COLO668 (cell line): ENCODE results near the gene CD28.
"Not testable (repeated sequence)": the region's sequence is repeated elsewhere in the genome, so short reads cannot be mapped to it uniquely, and the experiment has no call there.

Experiments
- DNase-seq: peaks from one replicate; lab custom pipeline; 2025; ENCODE audit not compliant: unreplicated experiment; lab: John Stamatoyannopoulos, UW

Gene CD28

DNA sequence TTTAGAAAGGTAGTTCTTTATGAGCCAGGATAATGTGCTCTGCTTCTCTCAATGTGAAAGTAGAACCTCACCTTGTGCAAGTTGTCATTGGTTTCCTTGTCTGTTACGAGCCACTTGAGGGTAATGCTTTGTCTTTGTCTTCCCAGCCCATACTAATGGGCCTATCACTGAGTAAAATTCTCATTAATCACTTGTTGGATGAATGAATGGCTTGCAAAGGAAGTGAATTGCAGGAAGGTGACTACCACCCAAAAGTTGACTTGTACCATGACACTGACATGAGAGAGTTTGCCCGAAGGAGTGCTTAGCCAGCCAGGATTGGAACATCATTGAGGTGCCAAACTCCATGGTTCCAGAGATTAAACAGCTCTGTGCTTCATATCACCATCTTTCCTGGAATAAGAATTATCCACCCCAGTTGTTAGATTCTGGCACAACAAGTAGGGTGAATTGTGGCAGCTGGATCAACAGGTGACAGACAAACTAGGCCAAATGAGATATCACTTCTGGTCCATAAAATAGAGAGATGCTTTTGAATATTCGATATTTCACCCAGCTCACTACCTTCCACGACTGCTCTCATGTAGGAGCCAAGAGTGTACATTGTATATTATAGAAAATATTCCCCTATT is 20.5 kb upstream of the CD28 start:
- DNase-seq, result no peak

DNA sequence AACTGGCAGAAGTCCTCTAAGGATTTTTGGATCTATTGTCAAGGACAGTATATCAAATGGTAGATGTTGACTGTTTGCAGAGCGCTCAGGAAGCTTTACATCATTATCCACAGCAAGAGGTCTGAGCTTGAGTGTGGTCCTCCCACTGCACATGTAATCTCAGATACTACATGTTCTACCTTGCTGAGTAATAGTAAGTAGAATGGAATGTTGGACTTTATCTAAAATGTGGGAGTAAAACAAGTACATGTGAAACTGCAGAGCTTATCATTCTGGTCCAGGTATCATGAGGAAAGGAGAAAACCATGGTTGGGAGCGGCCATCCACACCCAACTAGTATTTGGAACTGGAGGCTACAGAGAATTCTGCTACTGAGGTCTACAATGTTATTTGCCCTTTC is 19.3 kb upstream of the CD28 start:
- no peak for DNase-seq

DNA sequence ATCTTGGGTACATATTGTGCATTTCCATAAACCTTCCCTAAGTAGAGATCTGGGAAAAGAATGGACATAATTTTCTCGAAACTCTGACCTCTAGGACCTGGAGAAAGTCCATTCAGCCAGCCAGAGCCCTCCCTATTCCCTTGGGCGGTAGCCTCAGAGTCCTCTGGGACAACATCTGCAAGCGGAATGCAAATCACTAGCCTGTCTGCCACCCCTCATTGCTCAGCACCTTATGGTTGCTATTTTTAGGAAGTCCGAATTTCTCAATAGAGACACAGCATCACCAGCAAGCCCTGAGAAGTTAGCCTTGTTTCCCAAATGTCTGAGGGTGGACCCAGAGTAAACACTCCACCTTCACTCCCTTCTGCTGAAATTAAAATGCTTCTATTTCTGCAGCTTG is 17.6 kb upstream of the CD28 start:
- DNase-seq, result no peak

DNA sequence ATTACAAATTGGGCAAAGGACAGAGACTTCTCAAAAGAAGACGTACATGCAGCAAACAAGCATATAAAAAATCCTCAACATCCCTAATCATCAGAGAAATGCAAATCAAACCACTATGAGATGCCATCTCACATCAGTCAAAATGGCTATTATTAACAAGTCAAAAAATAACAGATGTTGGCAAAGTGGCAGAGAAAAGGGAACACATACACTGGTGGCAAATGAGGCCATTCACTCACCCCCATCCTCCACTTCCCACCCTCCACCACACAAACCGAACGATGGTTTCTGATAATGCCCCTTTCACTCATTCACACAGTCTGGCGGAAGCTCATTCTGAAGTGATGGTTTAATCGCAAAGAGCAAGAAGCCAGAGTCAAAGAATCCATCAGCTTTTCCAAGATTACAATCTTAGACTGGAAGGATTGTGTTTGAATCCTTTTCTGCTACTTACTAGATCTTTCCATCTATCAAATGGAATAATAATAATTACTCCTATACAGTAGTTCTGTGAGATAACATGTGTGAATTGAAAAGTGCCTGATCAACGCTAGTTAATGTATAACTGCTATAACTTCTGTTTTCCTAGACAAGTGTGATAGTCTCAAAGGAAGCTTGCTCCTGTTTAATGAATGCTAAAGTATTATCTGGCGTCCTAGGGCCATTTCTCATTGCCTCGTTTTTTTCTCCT is 16.9 kb upstream of the CD28 start:
- DNase-seq, result no peak

DNA sequence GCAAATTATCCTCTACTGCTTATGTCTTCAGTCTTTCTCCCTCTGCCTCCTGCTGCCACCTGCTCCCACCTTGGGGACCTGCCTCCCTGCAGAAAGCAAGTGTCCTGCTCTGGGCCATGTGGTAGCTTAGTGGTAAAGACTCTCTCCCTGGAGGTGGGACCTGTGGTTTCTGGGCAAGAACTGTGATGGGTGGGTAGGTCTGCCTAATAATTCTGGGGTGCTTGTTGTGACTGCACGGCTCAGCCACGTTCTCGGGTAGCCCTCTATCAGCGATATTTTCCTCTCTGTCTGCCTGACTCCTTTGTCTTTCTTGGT is 16.4 kb upstream of the CD28 start:
- DNase-seq, result no peak

DNA sequence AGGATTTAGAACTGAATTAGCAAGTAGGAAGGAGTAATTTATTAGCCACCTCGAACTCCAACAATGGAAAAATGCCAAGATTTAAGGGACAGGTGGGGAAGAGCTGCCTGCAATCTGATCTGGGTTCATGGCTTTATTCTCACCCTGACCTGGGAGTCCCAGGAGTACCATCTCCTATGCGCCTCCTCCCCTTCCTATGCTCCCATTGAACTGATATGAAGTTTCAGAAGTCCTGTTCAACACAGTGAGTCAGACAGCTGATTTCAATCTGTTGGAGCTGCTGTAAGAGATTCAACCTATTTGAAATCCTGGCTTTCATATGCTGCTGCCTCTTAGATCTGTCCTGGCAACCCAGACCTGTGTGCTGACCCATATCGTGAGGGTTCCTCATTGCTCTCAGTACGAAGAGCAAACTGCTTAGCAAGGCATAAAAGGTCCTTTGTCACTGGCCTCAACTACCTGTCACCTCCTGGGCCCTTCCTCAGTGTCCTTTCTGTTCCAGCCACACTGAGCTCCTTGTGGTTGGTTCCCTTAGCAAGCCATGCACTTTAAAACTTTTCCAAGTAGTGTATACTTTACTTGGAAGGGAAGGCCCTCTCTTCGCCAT is 15.9 kb upstream of the CD28 start:
- DNase-seq, result no peak

DNA sequence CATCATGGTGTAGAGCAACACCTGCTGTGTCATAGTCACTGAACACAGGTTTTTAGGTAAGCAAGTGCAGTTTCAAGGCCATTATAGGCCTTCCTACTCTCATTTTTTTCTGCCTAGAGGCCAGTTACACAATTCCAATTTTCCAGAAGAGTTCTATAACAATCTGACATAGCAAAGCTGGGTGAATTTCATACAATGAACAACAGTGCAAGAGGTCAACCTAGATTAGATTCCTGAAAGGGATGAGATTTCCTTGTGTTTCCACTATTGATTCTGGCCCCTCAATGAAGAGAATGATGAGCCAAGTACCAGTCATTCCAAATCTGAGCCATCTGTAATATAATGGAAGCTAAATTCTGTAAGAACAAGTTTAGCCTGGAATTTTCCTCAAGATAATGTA is 15.3 kb upstream of the CD28 start:
- no peak for DNase-seq

DNA sequence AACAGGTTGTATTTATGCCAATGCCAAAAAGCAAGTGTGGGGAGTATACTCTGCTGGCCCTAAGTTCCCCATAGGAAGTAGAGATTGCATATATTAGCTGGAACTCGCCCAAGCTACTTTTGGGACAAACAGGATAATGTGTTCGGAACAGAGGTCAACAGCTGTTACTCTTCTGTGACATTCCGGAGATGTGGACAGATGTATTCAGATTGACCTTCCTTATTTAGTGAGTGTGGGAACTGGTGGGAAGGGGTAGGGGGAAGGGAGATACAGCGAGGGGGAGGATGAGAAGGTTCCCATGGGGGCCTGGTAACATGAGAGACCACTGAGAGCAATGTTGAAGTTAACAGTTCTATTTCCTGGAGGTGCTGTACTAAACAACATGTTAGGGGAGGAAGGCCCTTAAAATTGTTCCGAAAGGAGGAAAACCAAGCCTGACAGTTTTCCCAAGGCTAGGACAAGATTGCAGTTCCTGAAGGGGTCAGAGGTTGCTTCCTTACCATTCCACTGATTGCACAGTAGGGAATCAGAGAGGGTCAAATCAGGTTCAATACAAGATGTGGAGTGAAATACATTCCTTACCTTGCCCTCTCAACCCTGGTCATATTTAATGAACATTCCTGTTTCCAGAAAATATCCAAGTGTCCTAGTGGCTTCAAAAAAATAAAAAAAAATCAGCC is 14.3 kb upstream of the CD28 start:
- no peak for DNase-seq

DNA sequence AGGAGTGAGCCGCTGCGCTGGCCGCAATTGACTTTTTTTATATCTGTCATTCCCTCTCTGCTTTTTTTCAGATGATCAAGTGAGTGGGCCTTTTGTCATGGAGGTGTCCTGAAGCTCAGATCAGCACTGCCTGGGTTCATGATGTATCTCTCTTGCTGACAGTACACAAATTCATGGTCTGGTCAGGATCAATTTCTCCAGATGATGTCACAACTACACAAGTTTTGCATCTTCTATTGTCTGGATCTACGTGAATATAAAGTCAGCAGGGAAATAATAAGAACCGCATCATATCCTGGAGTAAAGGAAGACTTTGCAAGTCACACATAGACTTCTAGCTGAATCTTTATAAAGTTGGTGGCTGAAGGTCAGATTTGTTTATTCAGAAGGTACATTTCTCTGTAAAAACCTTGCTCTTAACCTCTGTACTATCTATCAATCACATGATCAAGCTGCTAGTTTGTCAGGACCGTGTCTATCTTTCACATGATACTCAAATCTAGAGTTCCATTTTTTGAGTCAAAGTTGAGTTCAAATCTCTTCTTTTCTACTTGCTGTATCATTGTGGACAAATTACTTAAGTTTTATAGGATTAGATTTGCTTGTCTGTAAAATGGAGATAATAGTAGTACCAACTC is 13.1 kb upstream of the CD28 start:
- DNase-seq, result no peak

DNA sequence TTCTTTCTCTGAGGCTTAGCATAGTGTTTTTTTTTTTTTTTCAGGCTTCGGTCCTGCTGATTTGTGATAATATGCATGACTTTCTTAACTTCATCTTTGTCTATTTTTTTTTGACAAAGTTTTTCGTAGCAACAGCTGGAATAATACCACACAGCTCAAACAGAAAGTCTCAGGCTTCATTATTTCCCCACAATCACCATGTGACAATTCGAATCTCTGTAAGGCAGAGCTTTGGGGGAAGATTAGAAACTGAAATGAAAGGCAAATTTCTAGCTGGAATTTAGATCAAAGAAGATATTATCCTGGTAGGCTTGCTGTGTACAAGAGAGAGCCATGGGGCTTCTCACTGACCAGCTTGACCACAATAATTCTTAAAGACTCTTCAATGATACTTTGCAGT is 12.2 kb upstream of the CD28 start:
- DNase-seq, result no peak

DNA sequence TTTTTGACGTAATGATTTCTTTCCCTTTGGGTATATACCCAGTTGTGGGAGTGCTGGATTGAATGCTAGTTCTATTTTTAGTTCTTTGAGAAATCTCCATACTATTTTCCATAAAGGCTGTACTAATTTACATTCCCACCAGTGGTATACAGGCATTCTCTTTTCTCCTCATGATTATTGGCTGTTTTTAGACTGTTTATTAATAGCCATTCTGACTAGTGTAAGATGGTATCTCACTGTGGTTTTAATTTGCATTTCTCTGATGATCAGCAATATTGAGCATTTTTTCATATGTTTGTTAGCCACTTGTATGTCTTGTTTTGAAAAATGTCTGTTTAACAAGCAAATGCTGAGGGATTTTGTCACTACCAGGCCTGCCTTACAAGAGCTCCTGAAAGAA is 9.2 kb upstream of the CD28 start:
- DNase-seq, result no peak

DNA sequence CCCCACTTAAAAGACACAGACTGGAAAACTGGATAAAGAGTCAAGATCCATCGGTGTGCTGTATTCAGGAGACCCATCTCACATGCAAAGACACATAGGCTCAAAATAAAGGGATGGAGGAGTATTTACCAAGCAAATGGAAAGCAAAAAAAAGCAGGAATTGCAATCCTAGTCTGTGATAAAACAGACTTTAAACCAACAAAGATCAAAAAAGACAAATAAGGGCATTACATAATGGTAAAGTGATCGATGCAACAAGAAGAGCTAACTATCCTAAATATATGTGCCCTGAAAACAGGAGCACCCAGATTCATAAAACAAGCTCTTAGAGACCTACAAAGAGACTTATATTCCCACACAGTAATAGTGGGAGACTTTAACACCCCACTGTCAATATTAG is 8.7 kb upstream of the CD28 start:
- DNase-seq, result not testable (repeated sequence)

DNA sequence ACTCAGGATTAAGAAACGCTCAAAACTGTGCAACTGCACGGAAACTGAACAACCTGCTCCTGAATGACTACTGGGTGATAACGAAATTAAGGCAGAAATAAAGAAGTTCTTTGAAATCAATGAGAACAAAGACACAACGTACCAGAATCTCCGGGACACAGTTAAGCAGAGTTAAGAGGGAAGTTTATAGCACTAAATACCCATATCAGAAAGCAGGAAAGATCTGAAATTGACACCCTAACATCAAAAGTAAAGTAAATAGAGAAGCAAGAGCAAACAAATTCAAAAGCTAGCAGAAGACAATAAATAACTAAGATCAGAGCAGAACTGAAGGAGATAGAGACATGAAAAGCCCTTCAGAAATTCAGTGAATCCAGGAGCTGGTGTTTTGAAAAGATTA is 8.0 kb upstream of the CD28 start:
- DNase-seq, result not testable (repeated sequence)

DNA sequence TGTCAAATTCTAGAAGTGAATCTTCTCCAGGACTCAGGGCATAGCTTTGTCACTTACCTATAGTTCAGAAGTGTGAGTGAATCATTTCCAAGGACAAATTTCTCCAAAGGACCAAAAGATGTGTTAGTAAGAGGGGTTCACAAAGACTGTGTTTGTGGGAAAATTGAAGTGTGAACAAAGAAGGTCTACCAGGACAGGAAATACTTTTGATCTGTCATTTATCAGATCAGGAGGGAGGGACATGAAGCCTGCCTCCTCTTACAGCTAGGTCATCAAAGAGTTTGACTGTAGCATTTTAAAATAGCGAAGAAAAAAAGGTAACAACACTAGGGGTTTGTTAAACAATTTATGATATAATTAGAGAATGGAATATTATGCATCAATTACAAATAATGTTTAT is 2.0 kb upstream of the CD28 start:
- DNase-seq, result no peak

DNA sequence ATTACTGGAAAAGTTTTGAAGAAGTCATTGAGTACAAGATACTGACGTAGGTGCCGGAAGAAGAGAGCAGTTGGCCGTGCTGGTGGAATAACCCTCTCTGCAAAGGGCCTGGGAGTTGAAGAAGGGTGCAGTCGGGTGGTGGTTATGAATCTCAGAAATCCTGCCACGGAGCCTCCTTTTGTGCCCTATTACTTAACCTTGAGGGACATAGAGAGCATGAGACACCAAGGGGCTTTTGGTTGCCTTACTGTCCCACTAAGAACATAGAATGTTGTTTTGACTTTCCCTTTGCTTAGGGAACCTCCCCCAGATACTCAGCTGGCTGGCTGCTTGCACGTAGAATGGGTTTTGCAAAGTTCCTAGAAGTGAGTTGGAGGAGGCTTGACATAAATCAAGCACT is 1.3 kb upstream of the CD28 start:
- no peak for DNase-seq

DNA sequence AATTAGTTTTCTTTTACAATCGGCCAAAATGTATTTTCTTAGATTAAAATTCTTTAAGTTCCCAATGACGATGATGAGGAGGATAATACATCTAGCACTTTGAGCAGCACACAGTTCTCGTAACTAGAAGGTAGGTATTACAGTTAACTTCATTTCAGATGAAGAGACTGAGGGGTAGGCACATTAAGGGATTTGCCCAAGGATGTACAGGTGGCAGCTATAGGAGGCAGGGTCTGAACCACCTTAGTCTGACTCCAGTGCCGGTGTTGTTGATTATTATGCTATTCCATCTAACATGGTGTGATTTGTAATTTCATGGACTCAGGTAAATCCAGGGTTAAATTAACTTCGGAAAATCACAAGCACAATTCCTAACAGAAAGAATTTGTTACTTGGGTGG is 1.1 kb downstream of the CD28 start:
- DNase-seq, result no peak

DNA sequence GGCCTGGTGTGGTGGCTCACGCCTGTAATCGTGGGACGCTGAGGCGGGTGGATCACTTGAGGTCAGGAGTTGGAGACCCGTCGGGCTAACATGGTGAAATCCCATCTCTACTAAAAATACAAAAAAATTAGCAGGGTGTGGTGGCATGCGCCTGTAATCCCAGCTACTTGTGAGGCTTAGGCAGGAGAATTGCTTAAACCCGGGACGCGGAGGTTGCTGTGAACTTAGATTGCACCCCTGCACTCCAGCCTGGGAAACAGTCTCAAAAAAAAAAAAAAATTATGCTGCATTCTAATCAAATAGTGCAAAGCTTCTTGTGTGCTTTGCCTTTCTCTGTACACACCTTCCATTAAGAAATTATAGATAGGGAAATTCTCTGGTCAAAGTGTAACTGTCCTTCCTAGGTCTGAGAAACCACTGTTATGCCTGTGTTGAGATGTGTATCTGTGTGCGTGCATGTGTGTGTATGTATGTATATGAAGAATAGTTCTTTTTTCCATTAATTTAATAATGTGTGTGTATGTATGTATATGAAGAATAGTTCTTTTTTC is 2.5 kb downstream of the CD28 start:
- no peak for DNase-seq

DNA sequence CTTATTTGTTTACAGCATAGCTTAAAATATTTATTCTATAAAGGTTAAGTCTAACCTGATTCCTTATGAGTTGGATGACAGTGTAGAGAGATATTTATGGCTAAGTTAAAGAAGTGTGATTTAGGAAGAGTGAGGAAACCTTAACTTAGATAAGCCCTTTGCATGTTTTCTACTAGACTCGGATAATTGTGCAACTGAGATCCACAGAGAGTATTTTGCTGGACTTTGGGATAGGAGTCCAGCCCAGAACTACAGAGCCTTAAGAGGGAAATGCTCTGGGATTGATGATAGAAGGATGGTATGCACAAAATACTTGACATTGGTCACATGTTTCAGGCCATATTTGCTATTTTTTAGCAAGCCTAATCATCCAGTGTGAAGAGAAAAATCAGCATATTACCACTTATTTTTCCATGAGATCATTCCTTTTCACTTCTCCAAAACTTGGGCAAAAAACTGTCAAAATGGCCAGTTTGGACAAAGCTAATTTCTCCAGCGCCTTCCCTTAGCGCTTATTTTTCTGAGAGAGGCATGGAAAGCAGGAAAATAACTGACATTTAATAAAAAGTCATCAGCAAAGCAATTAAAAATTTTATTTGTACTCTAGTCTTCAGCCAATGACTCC is 3.1 kb downstream of the CD28 start:
- no peak for DNase-seq

DNA sequence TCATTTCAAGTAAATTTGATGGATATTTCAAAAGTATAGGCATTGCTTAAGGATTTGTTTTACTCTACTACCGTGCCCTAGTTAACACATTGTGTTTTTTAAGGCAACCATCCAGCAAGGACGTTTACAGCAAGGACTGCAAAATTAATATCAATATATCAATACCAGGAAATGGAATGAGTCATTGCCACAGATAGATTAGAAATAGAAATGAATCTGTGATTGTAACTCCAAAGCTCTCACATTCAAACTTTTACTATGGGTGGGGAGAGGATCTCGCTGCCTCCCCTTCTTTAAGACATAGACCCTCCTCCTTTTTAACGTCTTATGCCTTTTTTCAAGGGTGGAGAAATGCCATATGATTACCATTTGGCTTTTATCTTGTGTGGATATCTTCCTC is 3.8 kb downstream of the CD28 start:
- no peak for DNase-seq

DNA sequence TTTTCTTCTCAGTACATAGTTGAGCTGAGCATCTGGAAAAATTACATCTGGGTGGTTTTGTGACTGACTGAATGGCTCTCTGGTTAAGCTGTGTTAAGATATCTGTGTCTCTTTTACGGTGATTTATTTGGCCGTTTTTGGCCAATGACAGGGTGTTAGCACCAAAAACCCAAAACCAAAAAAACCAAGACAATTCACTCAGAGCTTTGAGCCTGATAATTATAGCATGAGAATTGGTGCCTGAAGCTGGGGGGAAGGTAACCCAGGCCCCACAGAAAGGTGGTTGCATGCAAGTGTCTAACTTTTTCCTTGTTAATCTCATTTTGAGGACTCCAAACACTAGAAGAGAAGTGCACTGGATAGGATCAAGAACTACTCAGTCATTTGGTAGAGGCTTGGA is 4.5 kb downstream of the CD28 start:
- no peak for DNase-seq

DNA sequence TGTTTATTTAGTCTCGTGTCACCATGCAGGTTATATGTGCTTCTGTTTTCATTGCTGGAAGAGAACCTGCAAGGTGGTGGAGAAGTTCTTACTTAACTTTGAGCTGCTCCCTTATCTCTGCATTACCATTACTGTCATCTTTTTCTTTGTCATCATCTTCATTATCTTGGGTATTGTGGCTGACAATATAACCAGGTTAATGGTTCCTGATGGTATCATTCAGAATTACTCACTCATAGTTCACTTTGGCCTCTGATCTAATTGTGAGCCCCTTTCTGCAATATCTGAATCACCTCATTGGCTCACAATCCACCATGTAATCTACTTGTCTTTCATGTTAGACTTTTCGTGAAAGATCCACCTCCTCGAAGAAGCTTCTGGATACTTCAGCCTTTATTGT is 5.0 kb downstream of the CD28 start:
- DNase-seq, result no peak
